SU-DHL-6 (cell line): ENCODE results near the gene SH3RF3.

Source experiments
- H2AFZ ChIP-seq: fragments of 200-600 bp; sonication (generic); 2 replicates; pipeline ENCODE4 v1.6.1; 2014; ENCODE audit warnings: low read depth, mild to moderate bottlenecking, moderate library complexity, mixed read lengths, antibody characterized with exemption, low read length; ENCODE audit not compliant: severe bottlenecking
- H3F3A ChIP-seq: fragments of 200-600 bp; shearing (Covaris generic); 2 replicates; pipeline ENCODE4 v1.6.0; 2016; ENCODE audit warnings: antibody characterized with exemption, mild to moderate bottlenecking; ENCODE audit not compliant: insufficient read depth
- H3K27ac ChIP-seq: fragments of 200-600 bp; sonication (generic); 2 replicates; pipeline ENCODE4 v1.5.1; 2016; ENCODE audit warnings: low read depth, mild to moderate bottlenecking, low read length, moderate library complexity, mixed read lengths
- H3K27me3 ChIP-seq: fragments of 200-600 bp; sonication (generic), shearing (Covaris generic); 2 replicates; pipeline ENCODE4 v1.6.0; 2014; ENCODE audit warnings: mild to moderate bottlenecking, low read length
- H3K36me3 ChIP-seq: fragments of 200-600 bp; sonication (generic); 2 replicates; pipeline ENCODE4 v1.6.1; 2014; ENCODE audit warnings: mild to moderate bottlenecking, low read length, mixed read lengths
- H3K4me2 ChIP-seq: fragments of 300-600, 200-600 bp; shearing (Covaris generic), sonication (generic); 2 replicates; pipeline ENCODE4 v1.6.0; 2014; ENCODE audit warnings: low read length, low read depth, mild to moderate bottlenecking; ENCODE audit not compliant: poor library complexity, severe bottlenecking
- H3K4me3 ChIP-seq: fragments of 200-600 bp; sonication (generic); 2 replicates; pipeline ENCODE4 v1.5.1; 2014; ENCODE audit warnings: antibody characterized with exemption, low read length, mild to moderate bottlenecking, mixed read lengths; ENCODE audit not compliant: insufficient read depth, poor library complexity, severe bottlenecking
- H3K79me2 ChIP-seq: fragments of 200-600 bp; sonication (generic); 2 replicates; pipeline ENCODE4 v1.6.1; 2014; ENCODE audit warnings: mild to moderate bottlenecking, low read length, moderate library complexity; ENCODE audit not compliant: insufficient read depth
- H3K9ac ChIP-seq: fragments of 200-600 bp; sonication (generic); 2 replicates; pipeline ENCODE4 v1.7.0; 2014; ENCODE audit warnings: mild to moderate bottlenecking, low read length
- H3K9me2 ChIP-seq: fragments of 200-600 bp; sonication (generic); replicated peaks from 2 replicates; pipeline ENCODE4 v1.6.1; 2014; ENCODE audit warnings: low read length; ENCODE audit not compliant: insufficient read depth
- H3K9me3 ChIP-seq: fragments of 200-600 bp; sonication (generic); 2 replicates; pipeline ENCODE4 v1.6.1; 2014; ENCODE audit warnings: low read length, mixed read lengths; ENCODE audit not compliant: insufficient read depth
- H4K20me1 ChIP-seq: fragments of 200-600 bp; sonication (generic); 2 replicates; pipeline ENCODE4 v1.6.1; 2014; ENCODE audit warnings: low read depth, mild to moderate bottlenecking, antibody characterized with exemption, low read length, moderate library complexity, mixed read lengths
- EZH2phosphoT487 ChIP-seq: fragments of 200-600 bp; sonication (generic), shearing (Covaris generic); conservative IDR thresholded peaks from 2 replicates; pipeline ENCODE4 v1.6.1; 2018; ENCODE audit warnings: mild to moderate bottlenecking, antibody characterized with exemption, low read length, moderate library complexity, mixed read lengths
- TF ChIP-seq, protein P1 (sequence below): fragments of 200-600 bp; sonication (generic); IDR thresholded peaks from one replicate; pipeline ENCODE4 v1.5.1; 2017; ENCODE audit warnings: antibody characterized with exemption, mild to moderate bottlenecking, low read length, moderate library complexity; ENCODE audit not compliant: insufficient read depth, poor library complexity, severe bottlenecking

The SH3RF3 gene

DNA sequence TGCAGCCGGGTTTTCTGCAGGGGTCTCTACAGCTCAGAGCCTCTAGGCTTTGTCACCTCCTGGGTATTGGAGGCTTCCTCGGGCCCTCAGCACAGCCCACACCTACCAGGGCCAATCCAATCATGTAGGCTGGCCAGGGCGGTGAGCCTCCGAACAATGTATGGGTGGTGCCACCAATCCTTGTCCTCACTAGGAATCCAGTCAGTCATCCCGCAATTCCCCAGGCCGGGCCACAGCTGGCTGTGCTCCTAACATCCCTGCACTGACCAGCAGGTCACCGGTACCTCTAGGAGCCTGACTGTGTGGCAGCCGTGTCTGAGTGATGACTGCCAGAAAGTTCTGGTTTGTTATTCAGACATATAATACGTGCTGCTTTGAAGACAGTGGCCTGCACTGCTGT is 129.4 kb downstream of the SH3RF3 start:
- no peaks in the 10 kb centered on the region for H3K9me3 ChIP-seq
- no peak overlapping the region for H2AFZ ChIP-seq
- no peak overlapping the region for H3K4me3 ChIP-seq
- no peaks in the 10 kb centered on the region for H4K20me1 ChIP-seq
- H3K9ac ChIP-seq: no peak overlapping the region
- no peaks in the 10 kb centered on the region for H3K36me3 ChIP-seq
- TF ChIP-seq, protein P1, sequence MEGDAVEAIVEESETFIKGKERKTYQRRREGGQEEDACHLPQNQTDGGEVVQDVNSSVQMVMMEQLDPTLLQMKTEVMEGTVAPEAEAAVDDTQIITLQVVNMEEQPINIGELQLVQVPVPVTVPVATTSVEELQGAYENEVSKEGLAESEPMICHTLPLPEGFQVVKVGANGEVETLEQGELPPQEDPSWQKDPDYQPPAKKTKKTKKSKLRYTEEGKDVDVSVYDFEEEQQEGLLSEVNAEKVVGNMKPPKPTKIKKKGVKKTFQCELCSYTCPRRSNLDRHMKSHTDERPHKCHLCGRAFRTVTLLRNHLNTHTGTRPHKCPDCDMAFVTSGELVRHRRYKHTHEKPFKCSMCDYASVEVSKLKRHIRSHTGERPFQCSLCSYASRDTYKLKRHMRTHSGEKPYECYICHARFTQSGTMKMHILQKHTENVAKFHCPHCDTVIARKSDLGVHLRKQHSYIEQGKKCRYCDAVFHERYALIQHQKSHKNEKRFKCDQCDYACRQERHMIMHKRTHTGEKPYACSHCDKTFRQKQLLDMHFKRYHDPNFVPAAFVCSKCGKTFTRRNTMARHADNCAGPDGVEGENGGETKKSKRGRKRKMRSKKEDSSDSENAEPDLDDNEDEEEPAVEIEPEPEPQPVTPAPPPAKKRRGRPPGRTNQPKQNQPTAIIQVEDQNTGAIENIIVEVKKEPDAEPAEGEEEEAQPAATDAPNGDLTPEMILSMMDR: no peak
- TF ChIP-seq EZH2phosphoT487: no peak
- no peaks in the 10 kb centered on the region for H3K9me2 ChIP-seq
- H3K27me3 ChIP-seq: no peaks in the 10 kb centered on the region
- H3F3A ChIP-seq: no peaks in the 10 kb centered on the region
- no peaks in the 10 kb centered on the region for H3K79me2 ChIP-seq
- no peak overlapping the region for H3K27ac ChIP-seq
- no peak overlapping the region for H3K4me2 ChIP-seq

DNA sequence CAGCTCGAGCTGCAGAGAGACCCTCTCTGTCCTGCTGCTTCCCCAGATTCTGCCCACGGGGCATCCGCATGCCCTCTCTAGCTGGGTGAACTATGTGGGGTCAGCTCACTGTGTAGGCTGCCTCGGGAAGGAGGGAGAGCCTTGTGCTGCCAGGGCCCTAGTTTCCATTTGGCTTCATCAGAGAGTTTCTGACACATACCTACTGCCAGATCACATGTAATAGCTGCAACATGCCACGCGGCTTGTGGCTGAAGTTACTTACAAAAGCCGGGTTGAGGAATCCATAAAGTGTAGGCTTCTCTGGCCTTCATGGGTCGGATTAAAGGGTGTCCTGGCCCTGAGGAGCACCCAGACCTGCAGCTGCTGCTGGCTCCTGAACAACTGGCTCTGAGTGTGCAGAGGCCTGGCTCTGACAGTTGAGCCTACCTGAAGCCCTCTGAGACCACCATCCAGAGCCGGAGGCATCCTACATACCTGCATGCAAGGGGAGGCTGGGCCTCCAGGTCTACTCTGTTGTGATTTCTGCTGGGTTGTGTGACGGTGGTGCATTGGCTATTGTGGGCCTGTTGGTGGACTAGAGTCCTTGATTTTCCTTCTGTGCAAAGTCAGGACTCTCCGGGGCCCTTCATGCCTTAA is 130.0 kb downstream of the SH3RF3 start:
- Histone ChIP-seq H2AFZ (no peak overlapping the region), H3K9ac (no peak overlapping the region), H3K27ac (no peak overlapping the region), H3K9me2 (no peaks in the 10 kb centered on the region), H3K4me2 (no peak overlapping the region), H3K27me3 (no peaks in the 10 kb centered on the region), H3K4me3 (no peak overlapping the region), H3K9me3 (no peaks in the 10 kb centered on the region), H4K20me1 (no peaks in the 10 kb centered on the region), H3F3A (no peaks in the 10 kb centered on the region), H3K36me3 (no peaks in the 10 kb centered on the region), H3K79me2 (no peaks in the 10 kb centered on the region)
- no peak for TF ChIP-seq EZH2phosphoT487
- TF ChIP-seq, protein P1: no peak

DNA sequence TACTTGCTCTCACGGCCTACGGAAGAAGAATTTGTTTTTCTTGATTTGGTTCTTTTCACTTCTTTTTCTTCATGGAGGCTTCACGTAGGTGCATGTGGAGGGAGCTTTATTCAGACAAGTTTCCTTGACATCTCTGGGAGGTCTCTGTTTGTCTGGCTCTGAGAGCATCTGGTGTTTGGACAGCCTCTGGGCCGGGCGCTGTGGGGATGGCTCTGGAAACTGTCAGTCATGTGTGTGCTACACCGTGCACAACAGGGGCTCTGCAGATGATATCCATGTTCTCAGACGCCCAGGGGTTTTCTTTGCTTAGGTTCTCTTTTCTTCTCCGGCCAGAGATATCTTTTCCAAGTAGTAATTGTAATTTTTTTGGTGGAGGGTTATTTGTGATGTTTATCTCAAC is 130.7 kb downstream of the SH3RF3 start:
- no peaks in the 10 kb centered on the region for H3F3A ChIP-seq
- no peak overlapping the region for H3K4me2 ChIP-seq
- no peaks in the 10 kb centered on the region for H3K27me3 ChIP-seq
- H3K79me2 ChIP-seq: no peaks in the 10 kb centered on the region
- no peaks in the 10 kb centered on the region for H3K36me3 ChIP-seq
- H3K4me3 ChIP-seq: no peak overlapping the region
- H4K20me1 ChIP-seq: no peaks in the 10 kb centered on the region
- H3K9me2 ChIP-seq: no peaks in the 10 kb centered on the region
- no peak overlapping the region for H3K27ac ChIP-seq
- TF ChIP-seq EZH2phosphoT487: no peak
- TF ChIP-seq, protein P1: no peak
- H3K9ac ChIP-seq: no peak overlapping the region
- no peak overlapping the region for H2AFZ ChIP-seq
- H3K9me3 ChIP-seq: no peaks in the 10 kb centered on the region
